WTC11 (cell line): ENCODE results near the gene GIPC2.

Source experiments
- FOXJ3 ChIP-seq: sonication (generic); formaldehyde crosslinking; IDR thresholded peaks from 2 replicates; pipeline ENCODE4 v1.9.0; 2021; ENCODE audit warnings: missing genetic modification reagents, mild to moderate bottlenecking, borderline replicate concordance
- NR1H2 ChIP-seq: sonication (generic); formaldehyde crosslinking; IDR thresholded peaks from 2 replicates; pipeline ENCODE4 v1.9.0; 2021; ENCODE audit warnings: mild to moderate bottlenecking, moderate library complexity, missing genetic modification reagents
- ZNF263 ChIP-seq: sonication (generic); formaldehyde crosslinking; IDR thresholded peaks from 2 replicates; pipeline ENCODE4 v1.8.1; 2022; ENCODE audit warnings: low read depth, mild to moderate bottlenecking, moderate library complexity, missing genetic modification reagents
- TF ChIP-seq, protein P1 (sequence below): fragments of 200-600 bp; IDR thresholded peaks from 2 replicates; pipeline ENCODE4 v1.8.0; 2022; ENCODE audit warnings: antibody characterized with exemption
- TF ChIP-seq, protein P2 (sequence below): sonication (generic); formaldehyde crosslinking; IDR thresholded peaks from 2 replicates; pipeline ENCODE4 v1.8.0; 2022; ENCODE audit warnings: mild to moderate bottlenecking, missing genetic modification reagents
- TF ChIP-seq, protein P3 (sequence below): sonication (generic); formaldehyde crosslinking; IDR thresholded peaks from 2 replicates; pipeline ENCODE4 v1.8.1; 2022; ENCODE audit warnings: mild to moderate bottlenecking, moderate library complexity, missing genetic modification reagents
- TF ChIP-seq, protein P4 (sequence below): sonication (generic); formaldehyde crosslinking; IDR thresholded peaks from 2 replicates; pipeline ENCODE4 v1.8.0; 2022; ENCODE audit warnings: mild to moderate bottlenecking, missing genetic modification reagents
- TF ChIP-seq, protein P5 (sequence below): sonication (generic); formaldehyde crosslinking; IDR thresholded peaks from 2 replicates; pipeline ENCODE4 v1.8.0; 2022; ENCODE audit warnings: mild to moderate bottlenecking, missing genetic modification reagents

DNA sequence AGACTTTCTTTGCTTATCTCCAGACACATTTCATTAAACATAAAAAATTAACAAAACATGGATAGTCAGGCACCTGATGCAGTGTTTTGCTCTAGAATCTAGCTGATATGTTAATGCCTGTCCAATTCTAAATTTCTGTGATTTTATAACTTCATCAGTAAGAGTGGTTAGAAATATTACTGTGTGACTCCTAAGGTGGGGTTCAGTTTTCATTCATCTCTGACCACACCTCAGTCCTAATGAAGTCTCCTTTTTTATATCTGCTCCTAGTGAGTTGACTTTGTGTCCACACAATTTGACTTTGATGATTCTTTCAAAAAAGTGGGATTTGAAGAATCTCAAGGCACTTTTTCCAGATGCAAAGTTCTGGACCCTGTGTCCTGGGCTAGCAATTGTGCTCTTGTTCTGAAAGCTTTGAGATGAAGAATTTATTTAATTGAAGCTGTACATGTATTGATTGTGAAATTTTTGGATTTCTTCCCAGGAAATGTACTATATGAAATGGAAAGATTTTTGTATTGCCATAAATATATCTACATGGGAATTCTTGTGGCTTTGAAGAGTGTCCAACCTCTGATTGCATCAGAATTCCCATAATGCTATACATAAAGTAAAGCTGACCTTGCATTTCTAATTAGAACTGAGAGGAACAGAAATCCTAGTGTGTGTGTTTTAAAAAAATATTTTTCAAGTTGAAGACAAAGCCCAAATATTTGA lies 111.2 kb downstream of the GIPC2 start:
- TF ChIP-seq FOXJ3 (CRISPR knock-in tag): no peak
- no peak for TF ChIP-seq ZNF263 (CRISPR knock-in tag)
- no peak for TF ChIP-seq NR1H2 (CRISPR knock-in tag)
- TF ChIP-seq, protein P1, sequence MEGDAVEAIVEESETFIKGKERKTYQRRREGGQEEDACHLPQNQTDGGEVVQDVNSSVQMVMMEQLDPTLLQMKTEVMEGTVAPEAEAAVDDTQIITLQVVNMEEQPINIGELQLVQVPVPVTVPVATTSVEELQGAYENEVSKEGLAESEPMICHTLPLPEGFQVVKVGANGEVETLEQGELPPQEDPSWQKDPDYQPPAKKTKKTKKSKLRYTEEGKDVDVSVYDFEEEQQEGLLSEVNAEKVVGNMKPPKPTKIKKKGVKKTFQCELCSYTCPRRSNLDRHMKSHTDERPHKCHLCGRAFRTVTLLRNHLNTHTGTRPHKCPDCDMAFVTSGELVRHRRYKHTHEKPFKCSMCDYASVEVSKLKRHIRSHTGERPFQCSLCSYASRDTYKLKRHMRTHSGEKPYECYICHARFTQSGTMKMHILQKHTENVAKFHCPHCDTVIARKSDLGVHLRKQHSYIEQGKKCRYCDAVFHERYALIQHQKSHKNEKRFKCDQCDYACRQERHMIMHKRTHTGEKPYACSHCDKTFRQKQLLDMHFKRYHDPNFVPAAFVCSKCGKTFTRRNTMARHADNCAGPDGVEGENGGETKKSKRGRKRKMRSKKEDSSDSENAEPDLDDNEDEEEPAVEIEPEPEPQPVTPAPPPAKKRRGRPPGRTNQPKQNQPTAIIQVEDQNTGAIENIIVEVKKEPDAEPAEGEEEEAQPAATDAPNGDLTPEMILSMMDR: no peak
- TF ChIP-seq, protein P2, sequence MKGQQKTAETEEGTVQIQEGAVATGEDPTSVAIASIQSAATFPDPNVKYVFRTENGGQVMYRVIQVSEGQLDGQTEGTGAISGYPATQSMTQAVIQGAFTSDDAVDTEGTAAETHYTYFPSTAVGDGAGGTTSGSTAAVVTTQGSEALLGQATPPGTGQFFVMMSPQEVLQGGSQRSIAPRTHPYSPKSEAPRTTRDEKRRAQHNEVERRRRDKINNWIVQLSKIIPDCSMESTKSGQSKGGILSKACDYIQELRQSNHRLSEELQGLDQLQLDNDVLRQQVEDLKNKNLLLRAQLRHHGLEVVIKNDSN: no peak
- TF ChIP-seq, protein P3, sequence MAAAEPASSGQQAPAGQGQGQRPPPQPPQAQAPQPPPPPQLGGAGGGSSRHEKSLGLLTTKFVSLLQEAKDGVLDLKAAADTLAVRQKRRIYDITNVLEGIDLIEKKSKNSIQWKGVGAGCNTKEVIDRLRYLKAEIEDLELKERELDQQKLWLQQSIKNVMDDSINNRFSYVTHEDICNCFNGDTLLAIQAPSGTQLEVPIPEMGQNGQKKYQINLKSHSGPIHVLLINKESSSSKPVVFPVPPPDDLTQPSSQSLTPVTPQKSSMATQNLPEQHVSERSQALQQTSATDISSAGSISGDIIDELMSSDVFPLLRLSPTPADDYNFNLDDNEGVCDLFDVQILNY (CRISPR knock-in tag): no peak
- TF ChIP-seq, protein P4, sequence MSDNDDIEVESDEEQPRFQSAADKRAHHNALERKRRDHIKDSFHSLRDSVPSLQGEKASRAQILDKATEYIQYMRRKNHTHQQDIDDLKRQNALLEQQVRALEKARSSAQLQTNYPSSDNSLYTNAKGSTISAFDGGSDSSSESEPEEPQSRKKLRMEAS: no peak
- TF ChIP-seq, protein P5, sequence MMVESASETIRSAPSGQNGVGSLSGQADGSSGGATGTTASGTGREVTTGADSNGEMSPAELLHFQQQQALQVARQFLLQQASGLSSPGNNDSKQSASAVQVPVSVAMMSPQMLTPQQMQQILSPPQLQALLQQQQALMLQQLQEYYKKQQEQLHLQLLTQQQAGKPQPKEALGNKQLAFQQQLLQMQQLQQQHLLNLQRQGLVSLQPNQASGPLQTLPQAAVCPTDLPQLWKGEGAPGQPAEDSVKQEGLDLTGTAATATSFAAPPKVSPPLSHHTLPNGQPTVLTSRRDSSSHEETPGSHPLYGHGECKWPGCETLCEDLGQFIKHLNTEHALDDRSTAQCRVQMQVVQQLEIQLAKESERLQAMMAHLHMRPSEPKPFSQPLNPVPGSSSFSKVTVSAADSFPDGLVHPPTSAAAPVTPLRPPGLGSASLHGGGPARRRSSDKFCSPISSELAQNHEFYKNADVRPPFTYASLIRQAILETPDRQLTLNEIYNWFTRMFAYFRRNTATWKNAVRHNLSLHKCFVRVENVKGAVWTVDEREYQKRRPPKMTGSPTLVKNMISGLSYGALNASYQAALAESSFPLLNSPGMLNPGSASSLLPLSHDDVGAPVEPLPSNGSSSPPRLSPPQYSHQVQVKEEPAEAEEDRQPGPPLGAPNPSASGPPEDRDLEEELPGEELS: no peak
